BLaER1 (cell line): ENCODE data around the gene NGEF.
"Not testable (repeated sequence)": the region's sequence is repeated elsewhere in the genome, so short reads cannot be mapped to it uniquely, and the experiment has no call there.

ENCODE experiments used
- H3K27ac ChIP-seq: shearing (Covaris generic); formaldehyde crosslinking; 2 replicates; pipeline ENCODE4 v1.8.1; 2022
- H3K27me3 ChIP-seq: shearing (Covaris generic); formaldehyde crosslinking; 2 replicates; pipeline ENCODE4 v1.8.1; 2022
- H3K36me3 ChIP-seq: shearing (Covaris generic); formaldehyde crosslinking; 2 replicates; pipeline ENCODE4 v1.8.1; 2022
- H3K4me1 ChIP-seq: shearing (Covaris generic); formaldehyde crosslinking; 2 replicates; pipeline ENCODE4 v1.8.1; 2022
- H3K4me2 ChIP-seq: shearing (Covaris generic); formaldehyde crosslinking; 2 replicates; pipeline ENCODE4 v1.8.1; 2022
- H3K4me3 ChIP-seq: shearing (Covaris generic); formaldehyde crosslinking; 2 replicates; pipeline ENCODE4 v1.8.1; 2022
- H3K9ac ChIP-seq: shearing (Covaris generic); formaldehyde crosslinking; 2 replicates; pipeline ENCODE4 v1.8.1; 2022
- H3K9me3 ChIP-seq: shearing (Covaris generic); formaldehyde crosslinking; 2 replicates; pipeline ENCODE4 v1.8.1; 2022
- H4K20me1 ChIP-seq: shearing (Covaris generic); formaldehyde crosslinking; 2 replicates; pipeline ENCODE4 v1.8.1; 2022
- Cebpa-rat ChIP-seq: shearing (Covaris generic); IDR thresholded peaks from 2 replicates; pipeline ENCODE4 v1.8.1; 2022

Gene NGEF

DNA sequence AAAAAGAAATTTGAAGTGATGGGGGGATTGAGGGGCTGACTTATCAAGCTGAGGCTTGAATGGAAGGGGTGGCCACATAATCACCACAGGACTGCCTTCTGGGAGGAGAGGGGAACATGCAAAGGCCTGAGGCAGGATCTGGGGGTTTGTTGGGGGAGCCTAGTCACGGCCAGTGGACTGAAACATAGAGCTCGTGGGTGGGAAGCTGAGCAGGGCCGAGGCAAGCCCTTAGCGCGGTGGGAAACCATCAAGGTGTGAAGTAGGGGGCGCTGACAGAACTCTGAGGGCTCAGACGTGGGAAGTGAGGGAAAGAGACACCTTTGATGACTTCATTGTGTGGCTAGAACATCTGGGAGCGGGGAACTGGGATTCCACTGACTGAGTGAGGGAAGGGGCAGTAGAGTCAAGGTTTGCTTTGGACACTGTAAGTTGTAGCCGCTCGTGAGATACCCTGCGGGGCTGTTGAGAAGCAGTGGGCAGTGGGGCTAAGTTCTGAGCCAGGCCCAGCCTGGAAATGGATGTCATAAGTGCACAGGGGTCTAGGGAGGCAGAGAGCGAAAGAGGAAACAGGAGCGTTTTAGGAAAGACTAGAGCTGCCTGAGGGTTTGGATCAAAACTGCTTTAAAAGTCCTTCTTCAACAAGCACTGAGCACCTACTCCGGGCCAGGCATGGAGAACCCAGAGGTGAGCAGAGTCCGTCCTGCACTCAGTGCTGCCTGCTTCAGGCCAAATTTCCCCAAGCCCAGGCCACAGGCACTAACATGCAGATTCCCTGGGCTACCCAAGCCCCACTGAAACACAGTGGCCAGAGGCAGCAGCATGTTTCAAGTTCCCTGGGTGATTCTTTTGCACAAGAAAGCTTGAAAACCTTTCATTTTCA lies 143.7 kb downstream of the NGEF start:
- Histone ChIP-seq H3K27me3 (peaks cover 2% of the 10 kb centered on the region), H4K20me1 (peaks cover 7% of the 10 kb centered on the region; the same call in 1 of the 2 replicates)

DNA sequence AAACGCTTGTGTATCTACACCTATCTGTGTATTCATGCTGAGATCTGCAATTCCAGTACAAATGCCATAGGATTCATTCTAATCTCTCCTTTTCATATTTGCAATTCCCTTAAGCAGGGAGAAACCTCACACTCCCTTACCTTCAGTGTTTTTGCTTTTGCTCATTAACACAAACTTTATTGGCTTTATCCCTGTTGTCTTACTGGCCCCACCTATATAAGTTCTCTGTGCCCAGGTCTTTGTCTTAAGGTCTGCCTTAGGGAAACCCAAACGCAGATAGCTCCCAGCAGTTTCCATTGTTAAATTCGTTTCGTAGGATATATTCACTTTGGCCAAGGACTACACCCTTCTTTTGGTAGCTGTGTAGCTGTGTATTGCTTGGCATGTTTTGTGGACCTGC lies 147.0 kb downstream of the NGEF start:
- Histone ChIP-seq H3K9ac (no peak overlapping the region), H3K4me3 (no peak overlapping the region), H3K4me2 (no peak overlapping the region), H4K20me1 (no peaks in the 10 kb centered on the region), H3K36me3 (peaks cover 7% of the 10 kb centered on the region; the same call in 1 of the 2 replicates), H3K27me3 (no peaks in the 10 kb centered on the region), H3K27ac (no peak overlapping the region), H3K9me3 (no peaks in the 10 kb centered on the region), H3K4me1 (0 out of 2 replicates have a peak, but pooled peaks cover 7% of the 10 kb centered on the region)
- TF ChIP-seq Cebpa-rat: no peak

More for the DNA sequence above, 143.7 kb downstream of the NGEF start:
- H3K9ac ChIP-seq: no peak overlapping the region
- no peaks in the 10 kb centered on the region for H3K9me3 ChIP-seq
- H3K4me2 ChIP-seq: no peak overlapping the region
- H3K4me3 ChIP-seq: no peak overlapping the region
- TF ChIP-seq Cebpa-rat: no peak
- H3K27ac ChIP-seq: no peak overlapping the region
- H3K4me1 ChIP-seq: 0 out of 2 replicates have a peak, but pooled peaks cover 12% of the 10 kb centered on the region
- H3K36me3 ChIP-seq: no peaks in the 10 kb centered on the region

DNA sequence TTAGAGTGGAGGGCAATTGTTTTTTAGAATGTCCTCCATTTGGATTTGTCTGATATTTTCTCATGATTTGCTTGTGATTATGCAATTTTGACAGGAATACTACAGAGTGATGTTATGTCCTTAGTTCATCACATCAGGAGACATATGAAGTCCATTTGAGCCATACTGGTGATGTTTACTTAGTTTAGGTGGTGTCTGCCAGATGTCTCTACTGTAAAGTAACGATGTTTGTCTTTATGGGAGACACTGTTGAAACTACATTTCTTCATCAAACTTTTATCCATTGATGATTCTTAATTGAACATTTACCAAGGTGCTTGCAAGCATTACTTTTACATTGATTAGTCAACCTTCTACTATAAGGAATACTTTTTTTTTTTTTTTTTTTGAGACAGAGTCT lies 147.9 kb downstream of the NGEF start:
- Histone ChIP-seq H3K4me1 (no peaks in the 10 kb centered on the region), H3K4me3 (no peak overlapping the region), H3K9me3 (no peaks in the 10 kb centered on the region), H4K20me1 (no peaks in the 10 kb centered on the region), H3K4me2 (no peak overlapping the region), H3K36me3 (peaks cover 13% of the 10 kb centered on the region; the same call in 1 of the 2 replicates), H3K27me3 (no peaks in the 10 kb centered on the region), H3K9ac (no peak overlapping the region), H3K27ac (no peak overlapping the region)
- no peak for TF ChIP-seq Cebpa-rat

DNA sequence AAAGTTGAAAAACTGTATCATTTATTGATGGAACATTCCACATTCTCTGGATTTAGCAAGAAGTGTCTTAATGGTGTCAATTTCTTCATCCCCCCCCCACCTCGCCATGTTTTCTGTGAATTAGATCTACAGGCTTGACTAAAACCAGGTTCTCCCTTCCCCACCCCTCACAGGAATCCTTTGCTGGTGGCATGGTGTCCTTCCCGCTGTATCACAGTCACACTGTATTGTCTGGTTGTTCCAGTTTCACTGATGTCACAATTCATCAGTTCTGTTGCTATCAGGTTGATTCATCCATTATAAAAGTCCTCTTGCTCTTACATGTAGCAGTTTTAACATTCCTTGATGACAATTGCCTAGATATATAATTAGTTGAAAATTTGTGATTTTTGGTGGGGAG lies 149.1 kb downstream of the NGEF start:
- no peak overlapping the region for H3K4me2 ChIP-seq
- H3K36me3 ChIP-seq: peaks cover 23% of the 10 kb centered on the region
- no peaks in the 10 kb centered on the region for H3K27me3 ChIP-seq
- no peaks in the 10 kb centered on the region for H4K20me1 ChIP-seq
- TF ChIP-seq Cebpa-rat: no peak
- H3K4me1 ChIP-seq: no peaks in the 10 kb centered on the region
- no peak overlapping the region for H3K9ac ChIP-seq
- no peaks in the 10 kb centered on the region for H3K9me3 ChIP-seq
- no peak overlapping the region for H3K4me3 ChIP-seq
- no peak overlapping the region for H3K27ac ChIP-seq

DNA sequence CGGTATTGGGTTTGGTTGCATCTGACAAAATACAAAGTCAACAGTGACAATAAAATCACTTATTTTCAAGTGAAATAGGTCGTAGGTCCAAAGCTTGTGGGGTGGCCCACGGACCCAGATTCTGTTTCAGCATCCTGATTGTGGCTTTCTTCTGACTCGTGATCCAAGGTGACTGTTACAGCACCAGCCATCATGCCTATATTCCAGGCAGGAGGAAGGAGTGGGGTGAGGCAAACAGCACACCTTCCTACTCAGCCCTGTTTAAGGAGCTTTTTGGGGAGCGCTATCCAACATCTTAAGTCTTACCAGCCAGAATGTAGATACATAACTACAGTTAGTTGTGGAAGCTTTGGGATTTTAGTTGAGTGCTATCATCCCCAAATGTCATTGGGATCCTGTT lies 151.7 kb downstream of the NGEF start:
- no peak overlapping the region for H3K9ac ChIP-seq
- no peak for TF ChIP-seq Cebpa-rat
- no peak overlapping the region for H3K4me2 ChIP-seq
- no peak overlapping the region for H3K4me3 ChIP-seq
- no peaks in the 10 kb centered on the region for H3K27me3 ChIP-seq
- peaks cover 50% of the 10 kb centered on the region for H3K36me3 ChIP-seq
- H3K27ac ChIP-seq: no peak overlapping the region
- no peaks in the 10 kb centered on the region for H3K9me3 ChIP-seq
- no peaks in the 10 kb centered on the region for H3K4me1 ChIP-seq
- no peaks in the 10 kb centered on the region for H4K20me1 ChIP-seq

DNA sequence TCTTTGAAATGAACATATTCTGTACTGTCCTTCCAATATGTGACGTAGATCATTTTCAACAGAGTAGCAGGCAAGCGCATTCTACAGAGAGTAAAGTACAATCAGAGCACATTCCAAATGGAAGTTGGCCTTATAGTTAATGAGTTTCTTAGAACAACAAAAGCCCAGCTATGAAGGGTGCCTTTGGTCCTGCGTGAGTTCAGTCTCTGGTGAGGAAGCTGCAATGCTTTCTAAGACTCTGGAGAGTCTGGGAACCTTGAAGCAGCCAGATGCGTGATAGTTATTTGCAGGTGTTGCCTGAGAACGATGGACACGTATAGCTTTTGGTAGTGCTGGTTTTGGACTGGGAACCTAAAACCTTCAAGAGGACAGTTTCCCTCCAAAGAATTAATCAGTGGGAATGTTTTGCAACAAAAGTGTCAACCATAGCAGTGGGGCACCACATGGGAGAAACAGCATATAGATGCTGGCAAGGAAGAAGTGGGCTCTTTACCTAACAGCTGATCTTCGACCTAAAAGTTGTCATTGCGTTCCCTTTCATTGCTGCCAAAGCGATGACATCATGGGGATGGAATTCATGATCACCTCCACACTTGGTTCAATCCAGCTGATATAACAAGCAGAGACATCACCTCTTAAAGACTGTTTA lies 152.3 kb downstream of the NGEF start:
- Histone ChIP-seq H3K36me3 (peaks cover 56% of the 10 kb centered on the region), H3K4me2 (no peak overlapping the region), H3K9me3 (no peaks in the 10 kb centered on the region), H3K4me3 (no peak overlapping the region), H4K20me1 (no peaks in the 10 kb centered on the region), H3K4me1 (no peaks in the 10 kb centered on the region), H3K27ac (no peak overlapping the region), H3K27me3 (no peaks in the 10 kb centered on the region), H3K9ac (no peak overlapping the region)
- TF ChIP-seq Cebpa-rat: no peak

DNA sequence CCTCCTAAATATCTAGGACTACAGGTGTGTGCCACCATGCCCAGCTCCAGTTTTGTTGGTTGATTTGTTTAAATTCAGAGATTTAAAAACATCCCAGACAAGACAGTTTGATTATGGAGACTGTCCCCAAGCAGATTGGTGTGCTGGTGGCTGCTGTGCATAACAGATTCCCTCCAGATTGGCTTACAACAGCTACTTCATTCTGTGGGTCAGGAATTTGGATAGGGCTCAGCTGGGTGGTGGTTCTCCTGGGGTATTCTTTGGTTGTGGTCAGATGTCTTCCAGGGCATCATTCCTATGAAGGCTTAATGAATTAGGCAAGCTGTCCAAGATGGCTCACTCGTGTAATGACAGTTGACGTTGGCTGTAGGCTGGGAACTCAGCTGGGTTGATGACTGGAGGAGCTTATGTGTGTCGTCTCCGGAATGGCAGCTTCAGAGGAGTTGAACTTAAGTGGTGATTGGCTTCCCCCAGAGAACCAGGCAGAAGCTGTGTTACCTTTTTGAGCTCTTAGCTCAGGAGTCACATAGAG lies 153.6 kb downstream of the NGEF start:
- Histone ChIP-seq H3K27me3 (no peaks in the 10 kb centered on the region), H3K9me3 (no peaks in the 10 kb centered on the region), H4K20me1 (no peaks in the 10 kb centered on the region), H3K36me3 (peaks cover 69% of the 10 kb centered on the region), H3K4me3 (no peak overlapping the region), H3K4me2 (no peak overlapping the region), H3K9ac (no peak overlapping the region), H3K4me1 (no peaks in the 10 kb centered on the region), H3K27ac (no peak overlapping the region)
- no peak for TF ChIP-seq Cebpa-rat

DNA sequence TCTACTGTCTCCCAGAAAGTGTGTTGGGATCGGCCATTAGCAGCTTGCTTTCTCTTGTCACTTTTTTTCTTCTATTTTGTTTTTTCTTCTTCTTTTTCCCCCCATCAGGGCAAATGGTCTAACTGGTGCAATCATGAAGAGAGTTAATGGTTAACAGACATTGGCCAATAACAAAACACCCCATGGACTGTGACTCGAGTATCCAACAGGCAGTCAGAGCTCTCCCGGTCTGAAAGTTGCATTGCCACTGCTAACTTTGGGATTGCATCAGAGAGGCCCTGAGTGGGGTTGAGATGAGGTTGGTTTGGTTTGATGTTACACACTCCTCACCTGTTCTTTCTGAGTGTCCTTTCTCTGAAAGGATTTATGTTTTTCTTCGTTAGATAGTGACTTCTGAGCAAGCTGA lies 155.9 kb downstream of the NGEF start:
- Histone ChIP-seq H4K20me1 (no peaks in the 10 kb centered on the region), H3K4me2 (no peak overlapping the region), H3K4me1 (no peaks in the 10 kb centered on the region), H3K27me3 (no peaks in the 10 kb centered on the region), H3K9me3 (no peaks in the 10 kb centered on the region), H3K27ac (no peak overlapping the region), H3K9ac (no peak overlapping the region), H3K4me3 (no peak overlapping the region), H3K36me3 (peaks cover 90% of the 10 kb centered on the region)
- TF ChIP-seq Cebpa-rat: no peak

DNA sequence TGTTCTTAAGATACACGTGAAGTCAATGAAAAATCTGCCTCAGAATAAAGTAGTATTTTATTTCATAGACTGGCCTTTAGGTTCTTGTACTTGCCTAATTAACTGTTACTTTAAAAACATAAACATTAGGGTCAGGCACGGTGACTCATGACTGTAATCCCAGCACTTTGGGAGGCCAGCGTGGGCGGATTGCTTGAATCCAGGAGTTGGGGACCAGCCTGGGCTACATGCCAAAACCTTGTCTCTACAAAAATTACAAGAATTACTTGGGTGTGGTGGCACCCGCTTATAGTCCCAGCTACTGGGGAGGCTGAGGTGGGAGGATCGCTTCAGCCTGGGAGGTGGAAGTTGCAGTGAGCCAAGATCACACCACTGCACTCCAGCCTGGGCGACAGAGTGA lies 159.0 kb downstream of the NGEF start:
- Histone ChIP-seq H4K20me1 (no peaks in the 10 kb centered on the region), H3K36me3 (peaks cover 99% of the 10 kb centered on the region), H3K9ac (no peak overlapping the region), H3K27ac (no peak overlapping the region), H3K4me3 (no peak overlapping the region), H3K4me1 (no peaks in the 10 kb centered on the region), H3K27me3 (no peaks in the 10 kb centered on the region), H3K4me2 (no peak overlapping the region), H3K9me3 (no peaks in the 10 kb centered on the region)
- no peak for TF ChIP-seq Cebpa-rat

DNA sequence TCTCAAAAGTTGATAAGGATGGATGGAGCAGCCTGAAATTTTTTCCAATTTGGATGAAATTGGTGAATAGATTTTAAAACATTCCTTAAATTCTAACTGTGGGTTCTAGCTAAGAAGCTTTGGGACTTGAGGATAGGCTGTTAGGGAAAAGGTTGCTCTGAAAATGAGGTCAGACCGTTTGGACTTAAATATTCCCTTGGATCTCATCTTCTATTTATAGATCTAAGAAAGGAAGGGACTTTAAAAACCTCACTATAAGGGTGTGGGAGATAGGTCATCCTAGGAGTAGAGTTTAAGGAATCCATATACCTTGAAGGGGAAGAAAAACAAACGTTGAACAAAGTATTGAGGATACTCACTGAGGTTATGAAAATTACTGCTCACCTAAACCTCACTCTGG lies 160.4 kb downstream of the NGEF start:
- Histone ChIP-seq H3K36me3 (peaks cover 99% of the 10 kb centered on the region), H3K9me3 (no peaks in the 10 kb centered on the region), H3K4me2 (no peak overlapping the region), H3K27me3 (no peaks in the 10 kb centered on the region), H3K9ac (no peak overlapping the region), H3K4me1 (no peaks in the 10 kb centered on the region), H4K20me1 (no peaks in the 10 kb centered on the region), H3K4me3 (no peak overlapping the region), H3K27ac (no peak overlapping the region)
- no peak for TF ChIP-seq Cebpa-rat

DNA sequence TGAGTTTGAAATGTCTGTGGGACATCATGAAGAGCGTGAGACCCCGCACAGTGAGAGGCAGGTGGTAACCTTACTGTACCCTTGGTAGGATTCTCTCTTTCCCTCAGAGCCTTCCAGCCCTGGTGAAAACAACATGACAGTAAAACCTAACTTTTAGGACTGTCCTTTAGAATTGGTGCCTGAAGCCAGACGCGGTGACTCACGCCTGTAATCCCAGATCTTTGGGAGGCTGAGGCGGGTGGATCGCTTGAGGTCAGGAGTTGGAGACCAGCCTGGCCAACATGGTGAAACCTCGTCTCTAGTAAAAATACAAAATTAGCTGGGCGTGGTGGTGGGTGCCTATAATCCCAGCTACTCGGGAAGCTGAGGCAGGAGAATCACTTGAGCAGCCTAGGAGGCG lies 161.0 kb downstream of the NGEF start:
- not testable (repeated sequence) for H3K9ac ChIP-seq, H4K20me1 ChIP-seq, H3K4me1 ChIP-seq, H3K27me3 ChIP-seq, H3K4me3 ChIP-seq, H3K9me3 ChIP-seq, H3K27ac ChIP-seq, H3K4me2 ChIP-seq
- H3K36me3 ChIP-seq: peaks cover 99% of the 10 kb centered on the region
